Coronary artery (tissue), 2 donors: ENCODE measurements around the gene ASAP3.
A peak's percentile ranks its signal among the peaks of the same experiment; 100 is the strongest.

Experiments used
- DNase-seq: peaks from one replicate; pipeline ENCODE4 v3.0.0-alpha.2; 2017; ENCODE audit warnings: low spot score
- H3K27ac ChIP-seq, 2 donors: fragments of 200-600 bp; sonication (generic); one replicate each; pipeline ENCODE4 v1.5.1; 2016 to 2019
- H3K4me3 ChIP-seq: fragments of 200-600 bp; sonication (generic); 2 replicates; pipeline ENCODE4 v1.5.1; 2016; ENCODE audit warnings: mild to moderate bottlenecking, moderate library complexity
- TF ChIP-seq, protein P1 (sequence below): fragments of 200-600 bp; sonication (generic); IDR thresholded peaks from one replicate; pipeline ENCODE4 v1.5.1; 2019; ENCODE audit warnings: antibody characterized with exemption

Gene ASAP3

DNA sequence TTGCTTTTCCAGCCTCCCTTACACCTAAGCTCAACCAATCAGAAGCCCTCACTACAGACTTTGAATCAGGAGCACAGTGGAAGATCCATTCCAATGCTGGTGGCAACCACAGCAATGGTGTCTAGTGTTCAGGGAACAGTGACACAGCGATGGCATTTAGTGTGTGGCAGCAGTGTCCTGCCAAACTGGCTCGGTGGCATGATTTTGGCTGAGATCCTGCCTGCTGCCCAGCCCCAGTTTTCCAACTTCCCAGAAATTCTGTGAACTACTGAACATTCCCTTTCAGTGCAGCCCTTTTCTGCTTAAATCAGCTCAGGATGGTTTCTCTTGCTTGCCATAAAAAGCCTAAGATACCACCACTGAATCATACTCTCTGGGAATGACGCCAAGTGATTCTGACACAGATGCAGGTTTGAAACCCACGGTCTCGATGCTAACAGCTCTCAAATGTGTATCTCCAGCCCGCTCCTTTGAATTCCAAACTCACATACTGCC, 8.8 kb downstream of the ASAP3 start:
- peak overlapping the region; percentile 40 to 62 for H3K27ac ChIP-seq
- DNase-seq, result no peak

DNA sequence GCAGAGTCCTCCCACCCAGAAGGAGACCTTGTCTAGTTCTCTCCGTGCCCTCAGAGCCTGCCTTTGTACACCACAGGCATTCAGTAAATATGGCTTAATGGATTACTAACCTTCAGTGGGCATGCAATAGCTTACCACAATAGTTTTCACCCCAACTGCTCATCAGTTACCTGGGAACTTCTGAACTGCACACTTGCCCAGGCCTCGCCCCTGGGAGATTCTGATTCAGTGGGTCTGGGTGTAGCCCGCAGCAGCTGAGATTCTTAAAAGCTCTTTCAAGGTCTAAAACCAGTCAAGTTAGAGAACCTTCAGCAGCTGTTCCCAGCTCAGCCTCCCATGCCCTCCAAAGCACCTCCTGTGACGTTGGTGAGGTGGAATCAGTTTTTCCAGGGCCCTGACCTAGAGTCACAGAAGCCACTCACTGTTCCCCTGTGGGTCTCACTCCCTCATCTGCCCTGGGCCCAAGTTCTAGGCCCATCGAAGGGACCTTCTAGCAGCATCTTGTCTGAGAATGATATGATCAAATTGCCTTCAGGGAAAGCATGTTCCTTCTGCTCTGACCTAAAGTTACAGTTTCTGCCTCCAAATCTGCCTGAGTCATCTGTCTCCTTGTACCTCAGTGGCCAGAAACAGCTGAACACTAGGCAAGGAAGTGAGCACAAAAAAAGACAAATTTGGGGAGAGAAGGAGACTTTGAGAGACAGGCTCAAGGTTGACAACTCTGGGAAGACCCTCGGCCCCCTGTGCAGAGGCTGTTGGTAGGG, 10.8 kb downstream of the ASAP3 start:
- H3K27ac ChIP-seq, result peak overlapping the region in 1 of 2 donors; percentile 40
- H3K4me3 ChIP-seq, result no peak overlapping the region
- DNase-seq, result no peak
- TF ChIP-seq, protein P1, sequence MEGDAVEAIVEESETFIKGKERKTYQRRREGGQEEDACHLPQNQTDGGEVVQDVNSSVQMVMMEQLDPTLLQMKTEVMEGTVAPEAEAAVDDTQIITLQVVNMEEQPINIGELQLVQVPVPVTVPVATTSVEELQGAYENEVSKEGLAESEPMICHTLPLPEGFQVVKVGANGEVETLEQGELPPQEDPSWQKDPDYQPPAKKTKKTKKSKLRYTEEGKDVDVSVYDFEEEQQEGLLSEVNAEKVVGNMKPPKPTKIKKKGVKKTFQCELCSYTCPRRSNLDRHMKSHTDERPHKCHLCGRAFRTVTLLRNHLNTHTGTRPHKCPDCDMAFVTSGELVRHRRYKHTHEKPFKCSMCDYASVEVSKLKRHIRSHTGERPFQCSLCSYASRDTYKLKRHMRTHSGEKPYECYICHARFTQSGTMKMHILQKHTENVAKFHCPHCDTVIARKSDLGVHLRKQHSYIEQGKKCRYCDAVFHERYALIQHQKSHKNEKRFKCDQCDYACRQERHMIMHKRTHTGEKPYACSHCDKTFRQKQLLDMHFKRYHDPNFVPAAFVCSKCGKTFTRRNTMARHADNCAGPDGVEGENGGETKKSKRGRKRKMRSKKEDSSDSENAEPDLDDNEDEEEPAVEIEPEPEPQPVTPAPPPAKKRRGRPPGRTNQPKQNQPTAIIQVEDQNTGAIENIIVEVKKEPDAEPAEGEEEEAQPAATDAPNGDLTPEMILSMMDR, result no peak

More for the DNA sequence above, 8.8 kb downstream of the ASAP3 start:
- TF ChIP-seq, protein P1, result no peak
- no peak overlapping the region for H3K4me3 ChIP-seq

DNA sequence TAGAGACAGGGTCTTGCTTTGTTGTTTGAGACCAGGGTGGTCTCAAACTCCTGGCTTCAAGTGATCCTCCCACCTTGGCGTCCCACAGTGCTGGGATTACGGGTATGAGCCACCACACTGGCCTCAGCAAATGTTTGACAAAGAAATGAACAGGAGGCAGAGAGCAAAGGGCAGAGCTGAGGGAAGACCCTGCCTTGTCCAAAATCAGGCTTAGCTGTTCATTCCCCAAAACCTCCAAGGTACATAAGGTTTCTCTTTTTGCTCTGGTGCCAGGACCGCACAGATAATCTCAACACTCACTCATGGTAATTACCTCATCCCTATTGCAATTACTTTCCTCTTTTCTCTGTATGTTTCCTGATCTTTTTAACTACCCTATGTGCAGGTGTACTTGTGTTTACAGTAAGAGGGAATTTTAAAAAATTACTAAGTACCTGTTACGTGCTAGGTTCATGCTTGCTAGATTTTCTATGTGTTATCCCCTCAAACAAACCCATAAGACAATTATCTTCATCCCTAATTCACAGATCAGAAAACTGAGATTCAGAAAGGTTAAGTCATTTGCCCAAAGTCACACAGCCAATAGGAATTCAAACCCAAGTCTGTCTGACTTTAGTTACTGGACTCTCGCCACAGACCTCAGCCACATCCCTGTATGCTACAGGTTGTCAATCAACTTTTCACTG, 11.5 kb downstream of the ASAP3 start:
- TF ChIP-seq, protein P1, result no peak
- H3K27ac ChIP-seq, result peak overlapping the region in 1 of 2 donors; percentile 40
- H3K4me3 ChIP-seq, result no peak overlapping the region
- DNase-seq, result no peak

DNA sequence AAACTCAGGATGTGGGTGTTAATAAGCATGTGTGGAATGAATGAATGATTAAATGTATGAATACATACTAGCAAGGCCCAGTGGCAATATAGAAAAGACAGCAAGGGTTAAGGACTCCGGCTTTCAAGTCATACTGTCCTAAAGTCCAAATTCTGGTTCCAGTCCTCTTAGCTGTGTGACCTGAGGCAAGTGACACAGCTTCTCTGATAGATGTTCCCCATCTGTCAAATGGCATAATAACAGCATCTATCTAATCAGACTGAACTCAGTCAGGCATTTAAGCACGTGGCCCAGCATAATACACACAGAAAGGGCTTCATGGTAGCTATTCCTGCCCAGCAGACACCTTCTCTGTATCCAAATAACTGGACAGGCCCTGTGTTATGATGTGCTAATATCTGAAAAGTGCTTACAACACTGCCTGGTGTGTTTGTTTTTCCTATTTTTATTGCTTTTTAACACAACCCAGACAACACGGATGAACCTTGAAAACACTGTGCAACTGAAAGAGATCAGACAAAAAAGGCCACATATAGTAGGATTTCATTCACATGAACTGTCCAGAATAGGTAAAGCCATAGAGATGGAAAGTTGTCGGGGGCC, 12.4 kb downstream of the ASAP3 start:
- peak overlapping the region in 1 of 2 donors; percentile 89 for H3K27ac ChIP-seq

DNA sequence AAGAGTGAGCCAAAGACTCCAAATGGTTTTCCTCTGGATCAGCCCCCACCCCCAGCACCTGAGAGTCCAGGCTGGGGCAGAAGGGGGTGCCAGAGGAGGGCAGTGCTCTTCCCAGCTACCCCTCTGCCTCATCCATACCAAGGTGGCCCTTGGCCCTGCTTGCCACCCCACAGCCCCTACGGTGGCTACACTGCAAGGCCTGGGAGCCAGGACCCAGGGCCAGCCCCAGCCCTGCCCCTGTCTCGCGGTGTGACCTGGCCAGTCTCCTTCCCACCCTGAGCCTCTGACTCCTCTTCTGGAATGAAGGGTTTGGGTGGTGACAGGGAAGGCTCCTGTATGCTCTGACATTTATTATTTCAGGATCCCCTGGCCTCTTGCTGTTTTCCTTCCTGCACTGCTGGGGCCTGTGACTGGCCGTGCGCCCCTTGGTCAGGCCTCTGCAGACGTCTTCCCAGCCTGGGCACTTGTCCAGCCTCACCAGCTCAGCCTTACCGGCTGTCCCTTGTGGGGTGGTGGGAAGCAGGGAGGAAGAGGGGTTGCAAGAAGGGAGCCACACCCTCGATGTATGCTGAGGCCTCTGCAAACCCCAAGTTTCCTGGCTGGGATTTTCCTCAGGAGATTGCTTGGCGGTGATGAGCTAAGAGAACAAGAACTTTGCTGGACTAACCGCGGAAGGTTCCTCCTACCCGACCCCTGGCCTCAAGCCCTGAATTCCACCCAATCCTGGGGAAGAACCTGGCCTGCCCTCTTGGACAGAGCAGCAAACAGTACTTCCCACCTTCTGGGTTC, 13.5 kb downstream of the ASAP3 start:
- DNase-seq, result peak; percentile 81
- TF ChIP-seq, protein P1, result no peak
- H3K27ac ChIP-seq, result peak overlapping the region; percentile 11 to 89
- H3K4me3 ChIP-seq, result peak overlapping the region; percentile 21

More for the DNA sequence above, 12.4 kb downstream of the ASAP3 start:
- TF ChIP-seq, protein P1, result no peak
- no peak overlapping the region for H3K4me3 ChIP-seq
- DNase-seq, result no peak

DNA sequence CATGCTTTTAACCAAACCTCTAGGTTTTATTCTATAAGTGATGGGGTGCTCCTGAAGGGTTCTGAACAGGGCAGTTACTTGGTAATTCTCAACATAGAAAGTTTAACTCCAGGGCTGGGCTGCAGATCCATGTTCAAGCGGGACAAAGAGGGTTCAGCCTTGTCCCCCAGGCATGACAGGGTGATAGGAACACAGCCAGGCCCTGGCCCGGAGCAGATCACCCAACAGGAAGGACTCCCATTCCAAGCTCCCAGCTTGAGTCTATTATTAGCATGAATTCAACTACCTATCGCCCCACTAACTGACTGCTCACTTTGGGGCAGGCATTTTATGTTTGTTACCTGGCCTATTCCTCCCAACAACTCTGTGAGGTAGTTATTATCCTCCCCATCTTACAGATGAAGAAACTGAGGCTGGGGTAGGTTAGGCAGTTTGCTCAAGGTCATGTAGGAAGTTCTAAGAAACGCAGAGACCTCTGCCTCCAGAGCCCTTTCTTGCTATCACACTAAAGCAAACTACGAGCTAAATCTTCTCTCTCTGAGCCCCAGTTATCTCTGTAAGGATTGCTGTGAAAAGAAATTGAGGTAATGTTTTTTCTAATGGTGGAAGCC, 14.5 kb downstream of the ASAP3 start:
- TF ChIP-seq, protein P1, result no peak
- no peak for DNase-seq
- Histone ChIP-seq H3K27ac (peak overlapping the region in 1 of 2 donors; percentile 89), H3K4me3 (no peak overlapping the region)
